Activated T-helper 1 cell treated with anti-CD3 and anti-CD28 coated beads, Interleukin-2, amount 50 U/mL, for 16 hours (primary cell): ENCODE measurements around the gene SYN1.

Source experiments
- DNase-seq, 2 donors: peaks; one replicate each; pipeline ENCODE4 v3.0.0-alpha.2; 2020; ENCODE audit warnings: low read depth in 1 of 2, low spot score in 1 of 2

The SYN1 gene

GRCh38 chrX:47574547-47575301 is 44.9 kb downstream of the SYN1 start:
- DNase-seq, result no peak

GRCh38 chrX:47574076-47574546 is 45.5 kb downstream of the SYN1 start:
- no peak for DNase-seq

GRCh38 chrX:47573341-47574075 is 46.1 kb downstream of the SYN1 start:
- DNase-seq, result no peak

GRCh38 chrX:47572773-47573340 is 46.8 kb downstream of the SYN1 start:
- no peak for DNase-seq

GRCh38 chrX:47571896-47572295 is 47.8 kb downstream of the SYN1 start:
- no peak for DNase-seq

GRCh38 chrX:47571215-47571614 is 48.4 kb downstream of the SYN1 start:
- no peak for DNase-seq

GRCh38 chrX:47570794-47571193 is 48.9 kb downstream of the SYN1 start:
- no peak for DNase-seq

- no peak for DNase-seq
Measured at GRCh38 chrX:47568656-47569295, 50.9 kb downstream of the SYN1 start.

- DNase-seq, result no peak
Measured at GRCh38 chrX:47566841-47567240, 52.8 kb downstream of the SYN1 start.

- DNase-seq, result no peak
Measured at GRCh38 chrX:47564438-47565085, 55.1 kb downstream of the SYN1 start.

- DNase-seq, result no peak
Measured at GRCh38 chrX:47563801-47564315, 55.8 kb downstream of the SYN1 start.

- no peak for DNase-seq
Measured at GRCh38 chrX:47562615-47563243, 56.9 kb downstream of the SYN1 start.

- no peak for DNase-seq
Measured at GRCh38 chrX:47561659-47562151, 58.0 kb downstream of the SYN1 start.

GRCh38 chrX:47560934-47561658 is 58.6 kb downstream of the SYN1 start, which contains the start of gene ARAF:
Gene ARAF (plus strand): TSS chrX:47561205. CDS start chrX:47562968, 1,763 bp downstream.
- peak; percentile 79 to 88 for DNase-seq

GRCh38 chrX:47560179-47560933 is 59.3 kb downstream of the SYN1 start:
- DNase-seq, result no peak

- DNase-seq, result no peak
Measured at GRCh38 chrX:47558436-47558835, 61.2 kb downstream of the SYN1 start.

- peak; percentile 55 to 66 for DNase-seq
Measured at GRCh38 chrX:47556045-47556623, 63.5 kb downstream of the SYN1 start.

- DNase-seq, result no peak
Measured at GRCh38 chrX:47543496-47543895, 76.2 kb downstream of the SYN1 start.
